HG03575 (cell line): ENCODE data around the gene BCAM.
"Not testable (repeated sequence)": the region's sequence is repeated elsewhere in the genome, so short reads cannot be mapped to it uniquely, and the experiment has no call there.

Experiments used
- ATAC-seq: cut with Tn5 transposase; IDR thresholded peaks from one replicate; pipeline ENCODE4 v1.9.1; 2021; ENCODE audit not compliant: unreplicated experiment, insufficient number of reproducible peaks, low FRiP score; ENCODE audit errors: extremely low read depth

BCAM gene

GRCh38 chr19:44813841-44814470 lies 5.1 kb downstream of the BCAM start:
- ATAC-seq, result no peak

GRCh38 chr19:44814517-44814916 lies 5.6 kb downstream of the BCAM start:
- no peak for ATAC-seq

DNA sequence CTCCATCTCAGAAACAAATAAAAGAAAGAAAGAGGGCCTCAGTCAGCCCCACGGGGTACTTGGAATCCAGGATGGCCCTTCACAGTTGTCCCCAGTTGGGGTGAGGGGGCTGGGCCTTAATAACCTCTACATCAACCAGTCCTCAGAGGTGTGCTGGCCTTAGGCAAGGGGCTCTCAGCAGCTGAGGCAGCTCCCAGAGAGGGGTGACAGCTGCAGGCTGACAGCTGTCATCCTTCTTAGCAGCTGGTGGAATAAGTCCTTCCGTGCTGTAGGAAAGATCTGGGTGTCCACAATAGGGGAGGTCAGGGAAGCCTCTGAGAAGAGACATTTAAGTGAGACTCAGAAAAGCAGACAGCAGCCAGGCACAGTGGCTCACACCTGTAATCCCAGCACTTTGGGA lies 7.4 kb downstream of the BCAM start:
- ATAC-seq, result no peak

DNA sequence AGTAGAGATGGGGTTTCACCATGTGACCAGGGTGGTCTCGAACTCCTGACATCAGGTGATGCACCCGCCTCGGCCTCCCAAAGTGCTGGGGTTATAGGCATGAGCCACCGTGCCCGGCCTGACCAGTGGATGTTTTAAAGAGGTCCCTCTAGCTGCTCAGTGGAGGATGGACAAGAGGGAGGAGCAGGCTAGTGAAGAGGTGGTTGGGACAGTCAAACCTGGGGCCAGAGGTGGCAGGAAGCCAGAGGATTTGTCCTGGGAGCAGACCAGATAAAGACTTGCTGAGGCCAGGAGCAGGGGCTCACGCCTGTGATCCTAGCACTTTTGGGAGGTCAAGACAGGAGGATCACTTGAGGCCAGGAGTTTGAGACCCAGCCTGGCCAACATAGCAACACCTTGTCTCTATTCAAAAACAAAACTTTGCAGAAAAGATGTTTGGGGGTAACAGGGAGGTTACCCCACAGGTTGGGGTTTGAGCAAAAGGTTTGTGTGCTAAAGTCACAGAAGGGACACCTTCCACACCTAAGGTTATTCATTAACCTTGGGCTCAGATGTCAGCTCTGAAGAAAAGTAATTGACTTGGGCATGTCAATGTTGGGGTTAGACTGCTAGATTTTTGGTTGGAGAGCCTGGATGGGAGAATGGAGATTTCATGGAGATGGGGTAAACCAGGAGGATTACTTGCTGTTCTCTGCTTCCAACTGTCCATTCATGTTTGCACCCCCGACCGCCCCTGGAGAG lies 9.0 kb downstream of the BCAM start:
- no peak for ATAC-seq

DNA sequence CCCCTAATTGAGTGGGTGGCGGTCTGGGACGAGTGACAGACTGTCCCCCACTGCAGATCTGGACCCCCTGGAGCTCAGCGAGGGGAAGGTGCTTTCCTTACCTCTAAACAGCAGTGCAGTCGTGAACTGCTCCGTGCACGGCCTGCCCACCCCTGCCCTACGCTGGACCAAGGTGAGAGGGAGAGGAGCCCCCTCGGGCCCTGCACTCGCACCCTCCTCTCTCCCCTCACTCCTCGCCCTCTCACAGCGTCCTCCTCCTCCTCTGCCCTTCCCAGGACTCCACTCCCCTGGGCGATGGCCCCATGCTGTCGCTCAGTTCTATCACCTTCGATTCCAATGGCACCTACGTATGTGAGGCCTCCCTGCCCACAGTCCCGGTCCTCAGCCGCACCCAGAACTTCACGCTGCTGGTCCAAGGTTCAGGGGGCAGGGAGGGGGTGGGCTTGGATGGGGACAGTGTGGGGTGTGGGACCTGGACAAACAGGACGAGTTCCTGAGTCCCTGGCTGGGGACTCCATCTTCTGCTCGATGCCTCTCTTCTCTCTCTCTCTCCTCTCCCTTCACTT lies 9.6 kb downstream of the BCAM start:
- no peak for ATAC-seq

- no peak for ATAC-seq
Measured at GRCh38 chr19:44819246-44819832, 10.4 kb downstream of the BCAM start.

DNA sequence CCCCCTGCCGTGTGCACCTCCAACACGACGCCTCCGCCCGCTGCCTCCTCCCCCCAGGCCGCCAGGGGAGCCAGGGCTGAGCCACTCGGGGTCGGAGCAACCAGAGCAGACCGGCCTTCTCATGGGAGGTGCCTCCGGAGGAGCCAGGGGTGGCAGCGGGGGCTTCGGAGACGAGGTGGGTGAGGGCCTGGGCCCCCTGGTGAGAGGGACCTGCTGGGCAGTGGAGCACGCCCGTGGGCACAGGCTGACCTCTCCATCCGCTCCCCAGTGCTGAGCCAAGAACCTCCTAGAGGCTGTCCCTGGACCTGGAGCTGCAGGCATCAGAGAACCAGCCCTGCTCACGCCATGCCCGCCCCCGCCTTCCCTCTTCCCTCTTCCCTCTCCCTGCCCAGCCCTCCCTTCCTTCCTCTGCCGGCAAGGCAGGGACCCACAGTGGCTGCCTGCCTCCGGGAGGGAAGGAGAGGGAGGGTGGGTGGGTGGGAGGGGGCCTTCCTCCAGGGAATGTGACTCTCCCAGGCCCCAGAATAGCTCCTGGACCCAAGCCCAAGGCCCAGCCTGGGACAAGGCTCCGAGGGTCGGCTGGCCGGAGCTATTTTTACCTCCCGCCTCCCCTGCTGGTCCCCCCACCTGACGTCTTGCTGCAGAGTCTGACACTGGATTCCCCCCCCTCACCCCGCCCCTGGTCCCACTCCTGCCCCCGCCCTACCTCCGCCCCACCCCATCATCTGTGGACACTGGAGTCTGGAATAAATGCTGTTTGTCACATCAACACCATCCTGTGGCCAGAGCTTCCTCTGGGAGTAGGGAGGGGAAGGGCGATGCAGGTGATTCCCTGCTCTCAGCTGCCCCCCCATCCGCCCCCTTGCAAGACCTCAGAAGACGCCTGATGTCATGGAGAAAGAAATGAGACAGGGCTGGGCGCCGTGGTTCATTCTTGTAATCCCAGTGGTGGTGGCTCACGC lies 12.0 kb downstream of the BCAM start:
- no peak for ATAC-seq

GRCh38 chr19:44822177-44822576 lies 13.3 kb downstream of the BCAM start:
- no peak for ATAC-seq

- ATAC-seq, result no peak
Measured at GRCh38 chr19:44822670-44823372, 13.9 kb downstream of the BCAM start.

DNA sequence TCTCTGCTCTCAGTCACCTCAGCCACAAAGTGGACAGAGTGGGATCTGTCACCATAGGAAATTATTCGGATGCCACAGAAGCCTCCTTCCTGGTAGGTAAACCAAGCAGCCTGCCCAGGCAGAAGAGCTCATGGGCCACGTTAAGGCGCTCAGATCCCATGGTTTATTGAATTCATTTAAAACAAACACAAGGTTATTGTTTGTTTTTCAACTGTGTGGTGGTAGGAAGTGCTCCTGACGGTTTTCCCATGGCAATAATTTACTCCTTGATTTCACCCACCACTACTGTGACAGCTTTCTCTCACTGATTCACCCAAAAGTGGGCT lies 14.4 kb downstream of the BCAM start:
- ATAC-seq, result no peak

- no peak for ATAC-seq
Measured at GRCh38 chr19:44824761-44825160, 15.9 kb downstream of the BCAM start.

DNA sequence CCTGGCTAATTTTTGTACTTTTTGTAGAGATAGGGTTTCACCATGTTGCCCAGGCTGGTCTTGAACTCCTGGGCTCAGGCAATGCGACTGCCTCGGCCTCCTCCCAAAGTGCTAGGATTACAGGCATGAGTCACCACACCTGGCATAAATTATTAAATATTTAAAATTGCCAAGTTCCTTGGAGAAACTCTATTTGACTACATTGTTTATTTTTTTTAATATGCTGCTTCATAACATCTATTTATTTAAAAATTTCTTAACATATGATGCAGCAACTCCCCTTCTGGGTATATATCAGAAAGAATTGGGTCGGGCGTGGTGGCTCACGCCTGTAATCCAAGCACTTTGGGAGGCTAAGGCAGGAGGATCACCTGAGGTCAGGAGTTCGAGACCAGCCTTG lies 24.0 kb downstream of the BCAM start:
- ATAC-seq, result not testable (repeated sequence)

DNA sequence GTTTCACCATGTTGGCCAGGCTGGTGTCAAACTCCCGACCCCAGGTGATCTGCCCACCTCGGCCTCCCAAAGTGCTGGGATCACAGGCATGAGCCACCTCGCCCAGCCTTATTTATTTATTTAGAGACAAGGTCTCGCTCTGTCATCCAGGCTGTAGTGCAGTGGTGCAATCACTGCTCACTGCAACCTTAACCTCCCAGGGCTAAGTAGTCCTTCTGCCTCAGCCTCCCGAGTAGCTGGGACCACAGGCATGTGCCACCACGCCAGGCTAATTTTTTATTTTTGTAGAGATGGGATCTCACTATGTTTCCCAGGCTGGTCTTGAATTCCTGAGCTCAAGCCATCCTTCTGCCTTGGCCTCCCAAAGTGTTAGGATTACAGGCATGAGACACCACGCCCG lies 25.5 kb downstream of the BCAM start:
- ATAC-seq, result not testable (repeated sequence)

- ATAC-seq, result no peak
Measured at GRCh38 chr19:44839276-44839675, 30.4 kb downstream of the BCAM start.

DNA sequence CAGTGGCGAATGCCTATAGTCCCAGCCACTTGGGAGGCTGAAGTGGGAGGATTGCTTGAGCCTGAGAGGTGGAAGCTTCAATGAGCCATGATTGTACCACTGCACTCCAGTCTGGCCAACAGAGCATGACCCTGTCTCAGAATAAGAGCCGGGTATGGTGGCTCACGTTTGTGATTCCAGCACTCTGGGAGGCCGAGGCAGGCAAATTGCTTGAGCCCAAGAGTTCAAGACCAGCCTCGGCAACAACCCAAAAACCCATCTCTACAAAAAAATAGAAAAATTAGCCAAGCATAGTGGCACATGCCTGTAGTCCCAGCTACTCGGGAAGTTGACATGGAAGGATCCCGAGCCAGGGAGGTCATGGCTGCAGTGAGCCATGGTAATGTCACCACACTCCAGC lies 31.9 kb downstream of the BCAM start:
- no peak for ATAC-seq

DNA sequence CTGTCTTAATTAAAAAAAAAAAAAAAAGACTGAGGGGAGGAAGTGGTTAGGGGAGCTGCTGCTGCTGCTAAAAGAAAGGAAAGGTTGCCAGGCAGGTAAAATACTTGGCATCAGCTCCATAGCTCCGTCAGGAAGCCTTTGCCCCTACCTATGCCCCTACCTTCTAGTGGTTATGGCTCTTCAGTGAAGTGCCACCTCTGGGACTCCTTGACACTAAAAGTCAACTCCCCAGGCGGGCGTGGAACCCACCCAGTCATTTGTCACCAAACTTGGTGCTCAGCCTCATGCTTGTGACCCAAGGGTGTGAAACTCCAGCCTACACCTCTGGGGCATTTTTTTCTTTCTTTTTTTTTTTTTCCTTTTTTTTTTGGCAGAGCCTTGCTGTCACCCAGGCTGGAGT lies 32.3 kb downstream of the BCAM start:
- no peak for ATAC-seq

DNA sequence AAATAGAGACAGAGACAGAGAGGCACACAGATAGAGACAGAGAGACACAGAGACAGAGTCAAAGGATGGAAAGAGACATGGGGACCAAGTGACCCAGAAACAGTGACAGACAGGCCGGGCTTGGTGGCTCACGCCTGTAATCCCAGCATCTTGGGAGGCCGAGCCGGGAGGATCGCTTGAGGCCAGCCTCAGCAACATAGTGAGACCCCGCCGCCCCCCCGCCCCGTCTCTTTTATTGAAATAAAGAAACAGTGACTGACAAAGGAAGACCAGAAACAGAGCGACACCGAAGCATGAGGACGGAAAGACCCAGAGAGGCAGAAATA lies 36.3 kb downstream of the BCAM start:
- no peak for ATAC-seq

GRCh38 chr19:44845612-44846454 lies 36.9 kb downstream of the BCAM start, which contains the start of gene NECTIN2:
Gene NECTIN2, plus strand, starts transcription at chr19:44846297. Its CDS starts 229 bp downstream, at chr19:44846526.
- ATAC-seq, result no peak
